ENCODE measurements around the gene PRSS50.

GRCh38 chr3:46682974-46683373 is 34.7 kb downstream of the PRSS50 start:
- TF ChIP-seq MEF2A (IDR thresholded peaks at IDR 0.05; ENCODE audit: borderline replicate concordance, low read depth), result no peak
- no peak for TF ChIP-seq CTCF (IDR thresholded peaks at IDR 0.05)
- TF ChIP-seq MAX (IDR thresholded peaks at IDR 0.05; ENCODE audit: low read depth), result no peak
- no peak for TF ChIP-seq SMC3 (IDR thresholded peaks at IDR 0.05; ENCODE audit: low read depth, low read length)
- no peak for TF ChIP-seq SIN3A (IDR thresholded peaks at IDR 0.05; ENCODE audit: borderline replicate concordance, low read depth, low read length)
- no peak for TF ChIP-seq USF1 (IDR thresholded peaks at IDR 0.05; ENCODE audit: borderline replicate concordance, low read depth)
- no peak for TF ChIP-seq NRF1 (IDR thresholded peaks at IDR 0.05; ENCODE audit: low read depth, low read length)
- TF ChIP-seq RXRA (IDR thresholded peaks at IDR 0.05; ENCODE audit: borderline replicate concordance, low read depth), result no peak
- no peak for TF ChIP-seq POLR2AphosphoS5 (IDR thresholded peaks at IDR 0.05; ENCODE audit: low read depth, low read length)
- no peak for TF ChIP-seq MXI1 (IDR thresholded peaks at IDR 0.05; ENCODE audit: low read depth, low read length)
- no peak for TF ChIP-seq TAF1 (IDR thresholded peaks at IDR 0.05; ENCODE audit: borderline replicate concordance, low read depth, low read length)
- no peak for TF ChIP-seq GATA2 (CRISPR knock-in tag; IDR thresholded peaks at IDR 0.05)
- TF ChIP-seq EP300 (IDR thresholded peaks at IDR 0.05; ENCODE audit: borderline replicate concordance in 1 of 2, low read depth in 1 of 2, low read length in 1 of 2), result no peak
- no peak for TF ChIP-seq CHD2 (IDR thresholded peaks at IDR 0.05; ENCODE audit: low read length, partially characterized antibody)
